GM18867 (cell line): ENCODE measurements around the gene GBF1.

Experiments used
- ATAC-seq: cut with Tn5 transposase; IDR thresholded peaks from one replicate; pipeline ENCODE4 v1.9.1; 2021; ENCODE audit warnings: mild to moderate bottlenecking, moderate library complexity; ENCODE audit not compliant: unreplicated experiment

Gene GBF1

DNA sequence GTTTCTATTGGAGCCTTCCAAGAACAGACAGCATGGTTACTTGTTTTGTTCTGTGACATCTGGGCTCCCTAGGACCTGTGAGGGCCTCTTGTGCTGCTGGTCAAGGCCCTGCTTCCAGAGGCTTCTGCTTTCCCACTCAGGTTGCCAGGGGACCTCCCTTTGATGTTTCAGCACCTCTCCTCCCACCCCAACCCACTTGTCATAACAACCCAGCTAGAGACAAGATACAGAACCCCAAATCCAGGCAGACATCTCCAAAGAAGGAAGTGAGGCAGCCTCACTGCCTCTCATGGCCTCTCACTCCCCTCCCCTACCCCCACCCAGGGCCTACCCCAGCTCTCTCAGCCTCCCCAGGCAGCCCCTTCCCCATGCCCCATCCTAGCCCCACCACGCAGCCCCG lies 161.5 kb downstream of the GBF1 start:
- no peak for ATAC-seq

DNA sequence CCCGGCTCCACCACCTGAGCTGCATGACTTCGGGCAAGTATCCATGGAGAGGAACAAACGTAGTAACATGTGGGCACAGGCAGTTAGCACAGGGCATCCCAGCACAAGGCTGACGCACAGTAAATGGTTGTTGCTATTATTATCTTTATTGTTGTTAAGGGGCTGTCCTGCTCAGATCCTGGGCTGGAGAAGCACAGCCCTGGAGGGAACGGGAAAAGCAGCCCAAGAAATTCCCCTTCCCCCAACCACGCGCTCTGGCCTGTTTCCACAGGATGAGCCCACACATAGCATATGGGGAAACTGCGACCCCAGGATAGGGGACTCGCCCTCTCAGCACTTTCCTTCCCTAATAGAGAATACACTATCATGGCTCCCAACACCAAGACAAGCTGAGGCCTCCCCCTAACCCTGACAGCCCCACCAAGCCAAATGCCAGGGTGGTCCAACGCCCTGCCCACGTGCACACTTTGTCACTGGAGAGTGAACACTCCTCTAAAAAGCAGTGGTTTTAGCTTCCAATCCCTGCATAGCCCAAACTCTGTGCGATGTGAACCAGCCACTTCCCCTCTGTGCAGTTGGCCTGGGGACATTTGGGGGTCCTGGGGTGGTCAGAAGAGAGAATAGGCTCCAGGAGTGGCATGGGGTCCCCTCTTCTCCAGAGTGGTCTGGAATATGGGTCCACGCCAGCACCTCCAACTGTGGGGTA lies 162.2 kb downstream of the GBF1 start:
- ATAC-seq: no peak

DNA sequence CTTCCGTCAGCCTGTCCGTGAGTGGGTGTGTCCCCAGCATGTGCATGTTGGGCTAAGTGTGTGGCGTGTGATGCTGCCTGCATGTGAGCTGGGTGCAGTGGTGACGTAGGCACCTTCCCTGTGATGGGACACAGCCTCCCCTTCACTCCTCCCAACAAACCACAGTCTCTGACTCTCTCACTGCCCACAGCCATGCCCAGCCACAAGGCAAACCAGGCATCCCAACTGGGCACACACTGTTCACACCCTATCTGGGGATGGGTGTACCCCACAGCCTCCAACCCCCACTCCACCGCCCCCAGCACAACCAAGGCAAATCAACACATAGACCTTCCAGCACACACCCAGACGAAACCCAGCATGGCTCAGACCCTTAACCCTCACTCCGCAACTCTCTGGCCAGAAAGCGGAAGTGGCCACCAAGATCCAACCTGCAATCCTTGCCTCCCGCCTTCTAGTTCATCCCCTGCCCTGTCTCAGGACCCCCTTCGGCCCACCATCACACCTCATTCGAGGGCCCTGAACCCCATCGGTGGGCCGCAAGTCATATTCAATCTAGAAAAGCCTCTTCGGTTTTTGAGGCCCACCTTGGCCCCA lies 162.9 kb downstream of the GBF1 start:
- ATAC-seq: no peak

DNA sequence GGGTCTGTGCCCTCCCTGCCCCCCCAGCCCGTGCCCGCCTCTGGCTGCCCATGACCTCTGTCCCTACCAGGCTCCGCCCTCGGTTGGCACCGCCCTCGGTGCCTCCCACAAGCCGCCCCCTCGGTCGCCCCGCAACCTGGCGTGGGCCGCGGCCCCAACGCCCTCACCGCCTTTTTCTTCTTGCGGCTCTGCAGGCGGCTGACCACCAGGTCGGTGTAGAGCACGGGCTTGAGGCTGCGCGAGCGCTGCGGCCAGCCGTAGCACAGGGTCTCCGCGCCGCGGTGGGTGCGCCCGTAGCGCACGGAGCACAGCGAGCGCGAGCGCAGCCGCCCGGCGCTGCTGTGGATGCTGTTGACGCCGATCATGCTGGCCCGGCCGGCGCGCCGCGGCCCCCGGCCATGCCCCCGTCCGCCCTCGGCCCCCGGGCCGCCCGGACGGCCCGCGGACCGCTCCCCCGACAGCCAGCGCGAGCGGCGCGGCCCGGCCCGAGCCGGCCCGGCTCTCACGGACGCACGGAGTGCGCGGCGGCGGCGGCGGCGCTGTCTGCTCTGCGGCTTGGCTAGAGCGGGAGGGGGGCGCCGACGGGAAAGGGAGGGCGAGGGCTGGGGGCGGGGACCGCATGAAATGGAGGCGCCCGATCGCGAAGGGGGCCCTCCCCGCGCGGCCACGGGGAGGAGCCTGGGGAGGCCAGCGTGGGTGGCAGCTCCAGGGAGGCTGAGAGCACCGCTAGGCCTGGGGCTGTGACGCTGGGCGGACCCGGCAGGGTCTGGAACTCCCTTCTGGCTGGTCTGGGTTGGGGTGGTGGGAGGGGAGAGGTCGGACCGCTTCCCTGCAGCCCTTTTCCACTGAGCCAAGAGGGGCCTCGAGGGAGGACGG lies 163.6 kb downstream of the GBF1 start:
- no peak for ATAC-seq

DNA sequence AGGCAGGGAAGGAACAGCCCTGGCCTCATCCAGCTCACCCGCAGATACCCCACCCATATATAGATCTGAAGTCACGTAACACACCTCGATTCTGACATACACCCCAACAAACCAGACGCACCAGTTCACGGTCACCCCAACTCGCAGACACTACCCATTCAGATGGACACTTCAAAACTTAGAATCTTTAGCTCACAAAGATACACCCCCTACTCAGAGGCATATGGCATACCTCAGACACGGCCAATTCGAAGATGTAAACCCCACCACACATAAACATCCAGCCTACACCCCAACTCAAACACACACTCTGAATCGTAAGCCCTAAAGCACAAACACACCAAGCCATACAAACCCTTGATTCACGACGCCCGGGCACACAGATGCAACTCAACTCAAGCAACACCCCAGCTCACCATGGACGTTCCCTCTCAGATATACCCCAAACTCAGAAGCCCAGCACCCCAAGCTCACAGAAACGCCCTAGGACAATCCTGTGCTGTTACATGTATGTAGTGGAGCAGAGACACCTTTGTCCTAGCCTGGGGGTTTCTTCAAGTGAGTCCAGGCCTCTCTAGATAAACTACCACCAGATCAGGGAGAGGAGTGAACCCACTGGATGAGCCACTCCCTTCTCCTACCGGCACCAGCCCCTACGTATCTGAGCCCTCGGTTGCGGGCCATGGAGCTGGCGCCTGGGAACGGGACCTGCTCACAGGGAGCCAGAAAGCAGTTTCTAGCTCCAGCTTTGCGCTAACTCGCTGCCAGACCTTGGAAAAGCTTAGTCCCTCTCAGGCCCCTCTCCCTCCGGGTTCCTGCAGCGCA lies 164.5 kb downstream of the GBF1 start:
- ATAC-seq: no peak

DNA sequence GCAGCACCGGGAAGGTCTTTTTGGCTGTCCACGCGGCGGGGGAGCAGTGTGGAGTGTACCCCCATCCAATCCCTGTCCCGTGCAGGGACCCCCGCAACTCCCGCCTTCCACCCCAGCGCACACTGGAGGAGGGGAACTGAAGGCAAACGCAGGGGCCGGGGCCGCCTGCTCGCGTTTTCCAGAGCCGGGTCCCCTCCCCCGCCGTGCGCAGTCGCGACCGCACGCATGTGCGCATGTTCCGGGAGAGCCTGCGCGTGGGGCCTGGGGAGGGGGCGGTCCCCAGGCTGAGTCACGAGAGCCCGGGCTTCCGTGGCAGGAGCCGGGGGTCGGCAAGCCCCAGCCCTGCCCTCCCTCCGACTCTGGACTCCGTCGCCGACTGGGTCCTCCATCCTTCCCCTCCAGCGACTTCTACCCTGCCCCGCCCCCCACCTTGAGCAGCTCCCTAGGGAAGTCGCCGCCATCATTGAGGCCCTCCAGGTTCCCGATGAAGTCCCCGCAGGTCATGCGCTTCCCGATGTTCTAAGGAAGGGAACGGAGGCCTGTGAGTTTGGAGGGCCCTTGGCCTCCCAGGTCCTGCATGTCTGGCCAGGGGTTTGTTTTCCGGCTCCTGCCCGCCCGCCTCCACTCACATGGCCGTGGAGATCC lies 165.2 kb downstream of the GBF1 start:
- no peak for ATAC-seq

DNA sequence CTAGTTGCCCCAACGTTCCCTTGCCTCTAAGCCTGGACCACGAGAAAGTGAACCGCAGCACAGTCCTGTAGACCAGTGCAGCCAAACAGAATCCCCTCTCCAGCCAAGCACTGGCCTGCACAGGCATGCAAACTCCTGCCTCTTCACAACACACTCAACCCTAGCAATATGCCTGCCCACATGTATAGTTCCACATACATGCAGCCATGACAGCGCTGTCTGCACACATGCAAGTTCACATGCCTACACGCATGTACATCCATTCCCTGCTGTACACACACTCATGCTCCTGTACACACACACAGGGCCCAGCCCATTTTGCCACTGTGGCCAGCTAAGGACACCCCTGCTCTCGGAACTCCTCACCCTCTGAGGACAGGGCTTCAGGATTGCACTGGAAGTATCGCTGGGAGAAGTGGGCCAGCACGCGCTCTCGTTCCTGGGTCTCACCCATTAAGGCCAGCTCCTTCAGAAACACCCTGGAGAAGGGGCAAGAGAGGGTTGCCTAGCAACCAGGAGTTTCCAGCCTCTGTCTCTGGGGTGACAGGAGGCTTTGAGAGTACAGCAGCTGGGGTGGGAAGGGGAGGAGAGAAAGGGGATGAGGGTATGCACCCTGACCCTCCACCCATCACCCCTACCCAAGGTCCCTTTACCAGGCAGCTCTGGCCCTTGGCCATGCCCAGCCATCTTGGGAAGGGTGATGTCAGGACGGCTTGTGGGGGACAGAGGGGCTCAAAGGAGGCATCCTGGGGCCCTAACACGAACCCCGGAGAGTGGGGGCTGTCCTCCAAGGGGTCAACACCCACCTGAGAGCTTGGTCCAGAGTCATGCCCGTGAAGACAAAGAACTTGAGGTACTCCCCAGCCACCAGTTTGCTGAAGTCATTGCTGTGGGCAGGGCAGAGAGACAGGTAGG lies 166.3 kb downstream of the GBF1 start:
- ATAC-seq: no peak

DNA sequence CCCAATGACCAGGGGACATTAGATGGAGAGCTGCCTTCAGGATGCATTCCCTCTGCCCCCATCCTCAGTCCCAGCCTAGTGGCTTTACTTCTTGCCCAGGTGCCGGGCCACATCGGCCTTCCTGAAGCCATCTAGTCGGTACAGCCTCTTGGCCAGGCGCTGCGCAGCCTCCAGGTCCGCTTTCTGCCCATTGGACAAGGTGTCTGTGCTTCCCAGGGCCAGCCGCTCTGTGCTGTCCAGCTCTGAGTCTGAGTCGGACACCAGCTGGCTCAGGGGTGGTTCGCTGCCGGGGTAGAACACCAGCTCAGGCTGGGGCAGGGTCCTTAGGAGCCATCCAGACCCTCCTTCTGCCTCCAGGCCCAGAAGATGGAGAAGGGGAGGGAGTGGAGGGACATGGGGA lies 167.0 kb downstream of the GBF1 start:
- ATAC-seq: no peak

DNA sequence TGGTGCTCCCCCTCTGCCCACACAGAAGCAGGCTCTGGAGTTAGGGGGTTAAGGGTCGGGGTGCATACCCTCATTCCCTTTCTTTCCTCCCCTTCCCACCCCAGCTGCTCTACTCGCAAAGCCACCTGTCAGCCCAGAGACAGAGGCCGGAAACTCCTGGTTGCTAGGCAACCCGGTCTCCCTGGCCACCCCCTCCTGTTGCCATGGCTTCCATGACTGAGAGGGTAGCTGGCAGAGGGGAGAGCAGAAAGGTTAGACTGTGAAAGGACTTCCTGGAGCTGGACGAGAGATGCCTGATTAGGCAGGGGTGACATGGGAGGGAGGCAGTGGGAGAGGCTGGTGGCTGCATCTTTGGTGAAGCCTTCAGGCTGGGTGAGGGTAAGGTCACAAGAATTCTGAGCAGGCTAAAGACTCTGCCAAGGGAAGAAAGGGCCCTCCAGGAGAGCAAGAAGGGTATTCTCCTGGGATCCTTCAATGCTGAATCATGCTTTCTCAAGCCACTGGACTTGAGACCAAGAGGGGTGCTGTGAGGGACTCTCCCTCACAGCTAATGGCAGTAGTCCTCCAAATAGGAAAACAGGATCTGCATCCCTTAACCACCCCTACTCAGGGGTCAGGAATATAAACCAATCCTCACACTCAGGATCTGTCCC lies 167.8 kb downstream of the GBF1 start:
- no peak for ATAC-seq

DNA sequence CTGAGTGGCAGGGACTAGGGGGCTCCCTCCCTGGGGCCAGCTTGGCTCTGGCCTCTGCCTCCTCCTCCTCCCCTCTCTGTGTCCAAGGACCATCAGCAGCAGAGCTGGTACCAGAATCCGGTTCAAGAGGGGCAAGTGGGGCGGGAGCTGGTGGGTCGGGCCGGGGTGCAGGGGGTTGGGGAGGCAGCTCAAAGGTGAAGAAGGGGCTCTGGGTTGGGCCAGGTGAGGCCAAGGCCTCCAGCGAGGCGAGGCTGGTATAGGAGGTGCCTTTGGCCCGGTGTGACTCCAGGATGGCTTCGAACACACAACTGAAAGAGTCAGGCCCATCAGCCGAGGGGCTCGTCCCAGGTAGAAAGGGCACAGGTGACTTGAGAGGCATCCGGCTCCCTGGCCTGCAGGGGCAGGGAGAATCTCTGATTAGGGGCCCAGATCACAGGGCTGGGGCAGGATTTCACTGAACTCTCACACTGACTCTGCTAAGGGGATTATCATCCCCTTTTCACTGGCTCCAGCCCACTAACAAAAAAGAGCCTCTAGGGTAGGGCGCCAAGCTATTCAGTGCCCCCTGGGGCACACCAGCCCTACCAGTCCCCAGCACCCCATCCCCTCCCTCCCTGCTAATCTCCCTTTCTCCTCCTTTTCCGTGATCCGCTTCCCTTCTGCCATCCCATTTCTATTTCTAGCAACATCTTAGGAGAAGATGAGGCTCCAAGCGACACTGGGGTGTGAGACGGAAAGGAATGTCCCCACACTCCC lies 168.7 kb downstream of the GBF1 start:
- ATAC-seq: no peak

DNA sequence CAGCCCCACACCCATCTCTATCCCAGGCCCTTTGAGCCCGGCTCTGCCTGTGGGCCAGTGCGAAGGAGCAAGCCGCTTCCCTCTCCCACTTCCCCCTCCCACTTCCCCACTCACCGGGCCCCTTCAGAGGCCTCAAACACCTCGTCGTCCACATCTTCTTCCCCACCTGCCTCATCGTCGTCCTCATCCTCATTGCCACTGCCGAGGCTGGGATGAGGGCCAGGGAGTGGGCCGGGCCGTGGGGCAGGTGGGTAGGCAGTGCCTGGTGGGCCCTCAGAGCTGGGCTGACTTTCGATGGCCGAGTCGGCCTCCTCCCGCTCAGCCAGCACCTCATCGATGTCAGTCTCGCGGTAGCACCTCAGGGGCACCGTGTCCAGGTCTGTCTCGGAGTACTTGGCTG lies 169.4 kb downstream of the GBF1 start:
- no peak for ATAC-seq

DNA sequence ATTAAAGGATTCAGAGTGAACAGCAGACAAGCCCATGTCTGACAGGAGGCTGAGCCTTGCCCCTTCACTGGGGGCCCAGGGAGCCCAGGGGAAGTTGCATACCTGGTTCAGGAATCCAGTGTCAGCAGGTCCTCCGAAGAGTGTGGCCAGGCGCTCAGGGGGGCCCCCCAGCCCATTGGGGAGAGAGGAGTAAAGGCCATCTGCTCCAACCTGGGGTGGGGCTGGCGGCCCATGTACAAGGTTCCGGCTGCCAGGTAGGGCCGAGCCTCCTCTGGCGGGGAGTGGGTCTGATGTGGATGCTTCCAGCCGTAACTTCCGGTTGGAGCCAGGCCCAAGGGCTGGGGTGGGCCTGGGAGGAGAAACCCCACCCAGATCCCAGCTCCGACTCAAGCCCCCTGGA lies 171.0 kb downstream of the GBF1 start:
- ATAC-seq: no peak

DNA sequence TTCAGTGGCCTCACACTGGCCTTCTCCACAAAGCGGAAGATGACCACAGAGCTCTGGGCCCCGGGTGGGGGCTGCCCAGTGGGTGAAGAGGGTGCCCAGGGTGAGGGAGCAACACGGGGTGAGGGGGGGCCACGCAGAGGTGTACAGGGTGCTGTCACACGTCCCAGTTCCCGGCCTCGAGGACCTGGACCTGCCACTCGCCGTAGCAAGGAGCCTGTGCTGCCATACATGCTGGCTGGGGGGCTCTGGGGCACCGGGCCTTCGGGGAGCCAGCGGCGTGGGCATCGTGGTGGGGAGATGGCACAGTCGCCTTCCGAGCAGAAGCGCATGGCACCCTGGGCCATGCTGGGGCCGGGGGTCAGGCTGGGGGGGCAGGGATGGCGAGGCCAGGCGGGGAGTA lies 171.4 kb downstream of the GBF1 start:
- ATAC-seq: no peak

DNA sequence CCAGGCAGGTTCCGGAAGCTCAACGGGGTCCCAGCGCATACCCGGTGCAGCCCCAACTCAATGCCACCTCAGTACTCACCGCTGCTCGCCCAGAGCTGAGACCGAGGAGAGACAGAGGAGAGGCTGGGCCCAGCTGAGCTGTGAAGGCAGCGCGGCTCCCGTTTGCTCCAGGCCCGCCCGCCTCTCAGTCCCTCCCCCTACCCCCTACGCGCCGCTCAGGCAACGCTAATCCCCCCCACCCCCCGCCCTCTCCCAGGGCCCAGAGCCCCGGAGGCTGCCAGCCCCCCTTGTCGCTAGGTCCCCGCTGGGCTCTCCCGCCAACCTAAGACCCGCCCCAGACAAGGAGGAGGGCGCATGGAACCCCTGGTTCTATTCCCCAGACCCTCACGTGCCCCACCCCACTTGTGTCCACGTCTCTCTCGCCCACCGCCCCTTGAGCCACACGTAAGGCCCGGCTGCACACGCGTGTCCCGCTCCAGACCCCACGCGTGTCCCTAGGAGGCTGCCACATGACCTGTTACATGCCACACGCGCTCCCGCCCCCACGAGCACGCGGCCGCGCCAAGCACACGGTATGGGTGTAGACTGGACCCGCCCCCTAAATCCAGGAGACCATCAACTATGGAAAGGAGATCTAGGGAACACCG lies 173.4 kb downstream of the GBF1 start, which contains the start of gene PSD:
PSD (minus strand) TSS at position 164 of the 647 bp plus-strand sequence. CDS start 1,747 bp downstream, outside the sequence.
- no peak for ATAC-seq

DNA sequence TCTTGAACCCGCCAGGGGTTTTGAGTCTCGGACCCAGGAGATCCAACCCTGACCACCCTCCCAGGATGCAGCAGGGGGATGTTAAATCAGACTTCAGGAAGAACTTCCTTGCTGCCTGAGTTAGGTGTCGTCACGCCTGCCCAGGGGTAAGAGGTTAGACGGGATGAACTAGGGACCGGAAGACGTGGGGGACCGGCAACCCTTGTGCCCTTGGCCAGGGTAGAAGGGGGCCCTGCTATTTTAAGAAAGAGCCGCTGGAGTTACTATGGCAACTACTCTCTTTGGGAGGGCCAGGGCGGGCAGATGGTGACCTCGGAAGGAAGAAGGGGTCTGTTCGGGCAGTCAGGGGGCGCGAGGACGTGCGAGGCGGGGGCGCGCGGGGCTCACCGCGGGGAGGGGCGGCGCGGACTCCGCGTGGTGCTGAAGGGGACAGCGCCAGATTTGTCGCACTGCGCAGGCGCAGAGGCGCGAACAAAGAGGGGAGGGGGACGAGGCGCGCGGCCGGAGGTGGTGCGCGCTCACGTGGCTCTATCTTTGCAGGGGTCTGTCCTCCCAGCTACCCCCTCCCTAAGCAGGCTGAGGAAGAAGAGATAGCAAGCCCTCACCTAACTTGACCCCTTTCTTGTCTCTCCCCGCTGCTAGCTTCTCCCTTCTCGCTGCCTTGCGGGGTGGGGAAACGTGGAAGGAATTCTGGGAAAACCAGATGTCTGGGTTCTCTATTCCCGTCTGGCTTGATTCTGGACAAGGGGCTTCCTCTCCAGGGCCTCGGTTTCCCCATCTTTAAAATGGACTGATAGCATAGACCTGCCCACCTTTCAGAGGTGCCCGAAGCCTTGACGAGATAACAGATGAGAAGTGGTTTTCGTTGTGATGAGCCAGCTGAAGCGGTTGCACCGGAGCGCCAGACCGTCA lies 174.2 kb downstream of the GBF1 start:
- no peak for ATAC-seq

DNA sequence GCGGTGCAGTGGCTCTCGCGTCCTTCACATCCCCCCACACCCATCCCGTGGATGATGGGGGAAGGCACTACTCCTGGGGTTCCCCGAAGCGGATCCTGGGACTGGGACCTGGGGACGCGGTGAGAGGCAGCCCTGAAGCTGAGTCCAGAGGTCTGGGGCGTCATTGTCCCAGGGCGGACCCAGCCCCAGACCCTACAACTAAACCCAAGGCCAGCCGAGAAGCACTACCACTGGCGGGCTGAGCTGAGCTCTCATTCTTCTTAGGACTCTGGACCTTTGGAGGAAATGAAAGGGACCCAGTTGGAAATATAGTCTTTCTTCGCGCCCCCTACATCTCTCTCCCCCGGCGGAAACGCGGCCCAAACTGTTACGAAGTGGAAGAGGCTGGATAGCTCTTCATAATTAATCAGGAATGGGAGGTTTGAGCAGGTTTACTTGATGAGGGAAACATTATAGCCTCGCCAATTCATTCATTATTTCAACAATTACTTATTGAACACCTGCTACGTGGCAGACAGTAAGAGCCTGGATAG lies 174.9 kb downstream of the GBF1 start:
- ATAC-seq: no peak
